SH-SY5Y (cell line): ENCODE measurements around the gene EPB41L2.

Experiments
- GATA2 ChIP-seq: IDR thresholded peaks from 2 replicates; pipeline ENCODE4 v1.6.1; 2011; ENCODE audit warnings: mild to moderate bottlenecking, low read depth, low read length
- GATA3 ChIP-seq: IDR thresholded peaks from 2 replicates; pipeline ENCODE4 v1.6.1; 2011; ENCODE audit warnings: low read depth, mild to moderate bottlenecking, low read length, moderate library complexity

DNA sequence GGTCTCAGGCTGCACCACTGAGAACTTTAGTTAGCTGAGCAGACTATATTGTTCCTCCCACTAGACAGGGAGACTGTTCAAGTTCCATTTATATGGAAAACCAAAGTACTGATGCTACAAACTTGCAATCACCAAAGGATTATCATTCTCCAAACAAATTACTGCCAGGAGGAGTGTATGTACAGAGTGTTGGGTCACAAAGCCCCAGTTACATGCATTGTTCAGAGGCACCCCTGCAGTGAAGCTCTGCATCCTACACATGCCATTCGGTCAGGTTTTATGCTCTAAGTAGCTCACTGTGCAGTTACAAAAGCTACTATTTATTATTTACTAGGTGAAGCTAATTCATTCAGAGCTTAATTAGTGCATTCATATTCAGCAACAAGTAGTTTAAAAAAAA lies 160.0 kb downstream of the EPB41L2 start:
- no peak for TF ChIP-seq GATA3
- no peak for TF ChIP-seq GATA2
